A375 (cell line): ENCODE results near the gene FAM219A. TPM values are rescaled to one million over a fixed set of nuclear protein-coding genes. Genes with fewer than 3 reads are reported as not detected.

ENCODE experiments used
- small RNA-seq: library from RNA; depleted of rRNA; stranded (forward); fragments of <200 nt; gene quantifications from one replicate; pipeline ENCODE3, GENCODE V24; 2014
- total RNA-seq: library from RNA; depleted of rRNA; stranded (reverse); fragments of >200 nt; shearing (Covaris generic); gene quantifications from 2 replicates; pipeline ENCODE4 v1.2.3, GENCODE V29; 2014; rRNA removed

The FAM219A gene
- 9.7 and 9.8 TPM in 2 replicates for total RNA-seq

GRCh38 chr9:34458013-34458958, at the start of gene FAM219A, which contains the start of gene DNAI1:
FAM219A (minus strand) TSS chr9:34458570; CDS start chr9:34458263, 307 bp downstream.
DNAI1 (plus strand) TSS chr9:34458805; CDS start chr9:34459006, 201 bp downstream.

GRCh38 chr9:34376596-34377403, 81.6 kb downstream of the FAM219A start, which contains the start of gene MYORG:
MYORG (minus strand) TSS chr9:34376898; CDS start chr9:34372943, 3,955 bp downstream.

Small RNAs within 50 kb of the gene (small RNA-seq; reads per million reads assigned to genes)
- gene RF00019 (not detected), gene RN7SKP24 (not detected)

Other genes starting within 250 kb of the FAM219A start
- 4.5 and 4.6 TPM in 2 replicates for gene KIF24, start 129.3 kb downstream of the FAM219A start, total RNA-seq
- 23.8 and 37.5 TPM in 2 replicates for gene NUDT2, start 129.0 kb downstream of the FAM219A start, total RNA-seq
- gene MYORG, start 81.7 kb downstream of the FAM219A start, total RNA-seq: 1.0 and 1.2 TPM in 2 replicates
- gene DNAI1, start 235 bp upstream of the FAM219A start, total RNA-seq: 0.11 TPM in 1 of 2 replicates, not detected in the other
- gene ENHO, start 64.4 kb upstream of the FAM219A start, total RNA-seq: not detected in 2 replicates
- not detected in 2 replicates for gene CNTFR, start 131.2 kb upstream of the FAM219A start, total RNA-seq
- gene RPP25L, start 153.5 kb upstream of the FAM219A start, total RNA-seq: 33.3 TPM in 2 replicates
- gene DCTN3, start 161.9 kb upstream of the FAM219A start, total RNA-seq: 112 and 120 TPM in 2 replicates
- 0.11 TPM in 1 of 2 replicates, not detected in the other for gene ARID3C, start 170.5 kb upstream of the FAM219A start, total RNA-seq
- 151 and 169 TPM in 2 replicates for gene SIGMAR1, start 179.2 kb upstream of the FAM219A start, total RNA-seq
- gene GALT, start 188.1 kb upstream of the FAM219A start, total RNA-seq: 24.6 and 32.5 TPM in 2 replicates
- gene IL11RA, start 193.6 kb upstream of the FAM219A start, total RNA-seq: 8.3 and 11.1 TPM in 2 replicates
- 0.23 and 0.50 TPM in 2 replicates for gene CCL27, start 204.1 kb upstream of the FAM219A start, total RNA-seq
- not detected in 2 replicates for gene CCL19, start 232.7 kb upstream of the FAM219A start, total RNA-seq